ENCODE measurements around the gene CXXC5. TPM values are rescaled to one million over a fixed set of nuclear protein-coding genes. Genes with fewer than 3 reads are reported as not detected.

Gene CXXC5
- total RNA-seq, 2 donors from 2014 or later: 32.3 to 40.4 TPM

GRCh38 chr5:139651043-139651834, 3.1 kb downstream of the CXXC5 start:
- peak overlapping the region; percentile 72 for H3K27ac ChIP-seq
- intact Hi-C loops (cut with DNase I): no loop called here
- H3K9ac ChIP-seq (ENCODE audit: low read depth in 2 of 2, low read length in 2 of 2): peak overlapping the region; percentile 85
- TF ChIP-seq CTCF (IDR thresholded peaks at IDR 0.05): no peak
- H3K36me3 ChIP-seq: no peaks in the 10 kb centered on the region
- H3K4me3 ChIP-seq: peak overlapping the region; percentile 84
- peak; percentile 74 for DNase-seq
- H3K9me3 ChIP-seq: no peaks in the 10 kb centered on the region
- H3K4me1 ChIP-seq: peaks cover 29% of the 10 kb centered on the region
- no peaks in the 10 kb centered on the region for H3K27me3 ChIP-seq

- peak overlapping the region; percentile 72 for H3K27ac ChIP-seq
- peaks cover 29% of the 10 kb centered on the region for H3K4me1 ChIP-seq
- H3K4me3 ChIP-seq: no peak overlapping the region
- intact Hi-C loops (cut with DNase I): no loop called here
- H3K9me3 ChIP-seq: no peaks in the 10 kb centered on the region
- peak; percentile 88 for DNase-seq
- H3K9ac ChIP-seq (ENCODE audit: low read depth in 2 of 2, low read length in 2 of 2): peak overlapping the region in 1 of 2 donors; percentile 28
- no peaks in the 10 kb centered on the region for H3K36me3 ChIP-seq
- H3K27me3 ChIP-seq: no peaks in the 10 kb centered on the region
- TF ChIP-seq CTCF (IDR thresholded peaks at IDR 0.05): no peak
Observed at GRCh38 chr5:139651853-139652787, 4.0 kb downstream of the CXXC5 start.

- peaks cover 23% of the 10 kb centered on the region for H3K4me1 ChIP-seq
- peak overlapping the region; percentile 41 for H3K27ac ChIP-seq
- H3K9me3 ChIP-seq: no peaks in the 10 kb centered on the region
- no peak for TF ChIP-seq CTCF (IDR thresholded peaks at IDR 0.05)
- H3K27me3 ChIP-seq: no peaks in the 10 kb centered on the region
- DNase-seq: no peak
- no peaks in the 10 kb centered on the region for H3K36me3 ChIP-seq
- H3K4me3 ChIP-seq: no peak overlapping the region
- intact Hi-C loops (cut with DNase I): no loop called here
- peak overlapping the region in 1 of 2 donors; percentile 27 for H3K9ac ChIP-seq (ENCODE audit: low read depth in 2 of 2, low read length in 2 of 2)
Observed at GRCh38 chr5:139652788-139653241, 4.7 kb downstream of the CXXC5 start.

- intact Hi-C loops (cut with DNase I): no loop called here
- H3K9ac ChIP-seq (ENCODE audit: low read depth in 2 of 2, low read length in 2 of 2): peak overlapping the region in 1 of 2 donors; percentile 27
- DNase-seq: no peak
- H3K9me3 ChIP-seq: no peaks in the 10 kb centered on the region
- no peaks in the 10 kb centered on the region for H3K27me3 ChIP-seq
- H3K4me3 ChIP-seq: no peak overlapping the region
- no peak for TF ChIP-seq CTCF (IDR thresholded peaks at IDR 0.05)
- peak overlapping the region; percentile 41 for H3K27ac ChIP-seq
- peaks cover 23% of the 10 kb centered on the region for H3K4me1 ChIP-seq
- no peaks in the 10 kb centered on the region for H3K36me3 ChIP-seq
Observed at GRCh38 chr5:139653616-139654015, 5.5 kb downstream of the CXXC5 start.

- H3K36me3 ChIP-seq: no peaks in the 10 kb centered on the region
- no peak overlapping the region for H3K27ac ChIP-seq
- H3K27me3 ChIP-seq: no peaks in the 10 kb centered on the region
- peak overlapping the region in 1 of 2 donors; percentile 3 for H3K9ac ChIP-seq (ENCODE audit: low read depth in 2 of 2, low read length in 2 of 2)
- H3K4me3 ChIP-seq: no peak overlapping the region
- no peak for TF ChIP-seq CTCF (IDR thresholded peaks at IDR 0.05)
- intact Hi-C loops (cut with DNase I): no loop called here
- no peaks in the 10 kb centered on the region for H3K9me3 ChIP-seq
- H3K4me1 ChIP-seq: peaks cover 26% of the 10 kb centered on the region
- DNase-seq: no peak
Observed at GRCh38 chr5:139654464-139654863, 6.3 kb downstream of the CXXC5 start.

Data from colonic mucosa (tissue), 4 donors.